Endothelial cell of umbilical vein (primary cell): Measurements from ENCODE around the gene FAM222A. TPM values are rescaled to one million over a fixed set of nuclear protein-coding genes. Genes with fewer than 3 reads are reported as not detected.

Experiments
- BruUV-seq: library from RNA; stranded (reverse); fragments of 400-500 nt; replicated peaks from 2 replicates; lab custom pipeline; 2021; lab: Mats Ljungman, UMichigan
- CTCF ChIA-PET: fragments of 300-600, 350-600 bp; sonication (Branson Sonifier 250); formaldehyde crosslinking; loops from one replicate; lab custom pipeline; 2021; ENCODE audit warnings: antibody characterized with exemption, inconsistent platforms; lab: Charles Lee
- POLR2A ChIA-PET: fragments of 300-600, 350-600 bp; sonication (Branson Sonifier 250); formaldehyde crosslinking; loops from one replicate; lab custom pipeline; 2021; ENCODE audit warnings: antibody characterized with exemption, inconsistent platforms; lab: Charles Lee
- DNase-seq: peaks from one replicate; pipeline ENCODE4 v3.0.0-alpha.2; 2011; ENCODE audit warnings: low read depth, low spot score
- FAIRE-seq: peaks from 2 replicates; lab custom pipeline; 2011; peaks lifted over from hg19 to GRCh38; lab: Jason Lieb, UNC
- H2AFZ ChIP-seq: 2 replicates; pipeline ENCODE4 v1.6.0; 2012; ENCODE audit warnings: low read depth, low read length, control low read depth, inconsistent platforms
- H3K27ac ChIP-seq: 2 replicates; pipeline ENCODE4 v1.5.1; 2011; ENCODE audit warnings: low read depth, mild to moderate bottlenecking, control low read depth, low read length, moderate library complexity; ENCODE audit not compliant: insufficient read depth
- H3K27me3 ChIP-seq, 2 experiments: 2 replicates each; pipeline versions ENCODE4 v1.6.0 to v1.6.1; 2011; ENCODE audit warnings: low read length in 2 of 2, mixed read lengths in 1 of 2; ENCODE audit not compliant: control insufficient read depth in 2 of 2, insufficient read depth in 2 of 2
- H3K36me3 ChIP-seq, 2 experiments: 2 replicates in 1 of 2; 3 replicates in 1 of 2; pipeline ENCODE4 v1.5.1; 2011; ENCODE audit warnings: low read length in 2 of 2, mild to moderate bottlenecking in 1 of 2, moderate library complexity in 1 of 2; ENCODE audit not compliant: control insufficient read depth in 2 of 2, insufficient read depth in 2 of 2; ENCODE audit errors: extremely low read depth in 1 of 2
- H3K4me1 ChIP-seq: 3 replicates; pipeline ENCODE4 v1.5.1; 2011; ENCODE audit warnings: mild to moderate bottlenecking, low read length; ENCODE audit not compliant: control insufficient read depth, insufficient read depth; ENCODE audit errors: extremely low read depth
- H3K4me2 ChIP-seq: 2 replicates; pipeline ENCODE4 v1.6.1; 2011; ENCODE audit warnings: low read length, control low read depth, mixed read lengths; ENCODE audit not compliant: insufficient read depth
- H3K4me3 ChIP-seq, 3 experiments: fragments of 200-600 bp in 1 of 3; sonication (generic), shearing (Covaris generic) in 1 of 3; replicated peaks in 1 of 3; 2 replicates each; pipeline ENCODE4 v1.5.1; 2011 to 2016; ENCODE audit warnings: control low read depth in 3 of 3, low read length in 3 of 3, mild to moderate bottlenecking in 2 of 3, inconsistent platforms in 1 of 3, low read depth in 1 of 3, moderate library complexity in 1 of 3; ENCODE audit not compliant: insufficient read depth in 1 of 3
- H3K79me2 ChIP-seq: 2 replicates; pipeline ENCODE4 v1.6.0; 2012; ENCODE audit warnings: low read length, inconsistent platforms; ENCODE audit not compliant: control insufficient read depth, insufficient read depth
- H3K9ac ChIP-seq: replicated peaks from 2 replicates; pipeline ENCODE3; 2011; ENCODE audit warnings: low read length, control low read depth; ENCODE audit not compliant: insufficient read depth; ENCODE audit errors: extremely low read depth
- H3K9me1 ChIP-seq: replicated peaks from 3 replicates; pipeline ENCODE4 v1.6.0; 2011; ENCODE audit warnings: mild to moderate bottlenecking, low read length; ENCODE audit not compliant: control insufficient read depth, insufficient read depth; ENCODE audit errors: extremely low read depth
- H3K9me3 ChIP-seq: replicated peaks from 2 replicates; pipeline ENCODE4 v1.5.1; 2012; ENCODE audit warnings: low read length, inconsistent platforms; ENCODE audit not compliant: control insufficient read depth, insufficient read depth
- H4K20me1 ChIP-seq: replicated peaks from 2 replicates; pipeline ENCODE3; 2011; ENCODE audit warnings: mild to moderate bottlenecking, low read length; ENCODE audit not compliant: control insufficient read depth, insufficient read depth; ENCODE audit errors: extremely low read depth
- CTCF ChIP-seq, 2 donors: IDR thresholded peaks; 1 replicate in 1 of 2; 2 replicates in 1 of 2; pipeline ENCODE4 v1.5.1; 2011; ENCODE audit warnings: low read length in 2 of 2, mild to moderate bottlenecking in 2 of 2, moderate library complexity in 2 of 2, control low read depth in 1 of 2, inconsistent platforms in 1 of 2, low read depth in 1 of 2; ENCODE audit not compliant: insufficient read depth in 1 of 2; ENCODE audit errors: extremely low read depth in 1 of 2
- EZH2 ChIP-seq: IDR thresholded peaks from 2 replicates; pipeline ENCODE4 v1.6.1; 2012; ENCODE audit warnings: borderline replicate concordance, low read depth, mild to moderate bottlenecking, moderate library complexity, low read length, inconsistent platforms; ENCODE audit not compliant: severe bottlenecking
- FOS ChIP-seq: IDR thresholded peaks from 2 replicates; pipeline ENCODE4 v1.6.1; 2011; ENCODE audit warnings: mild to moderate bottlenecking, low read length, moderate library complexity, borderline replicate concordance; ENCODE audit not compliant: insufficient read depth
- GATA2 ChIP-seq: IDR thresholded peaks from 2 replicates; pipeline ENCODE4 v1.7.0; 2011; ENCODE audit warnings: low read depth, mild to moderate bottlenecking, moderate library complexity, mixed read lengths, low read length; ENCODE audit not compliant: insufficient read length, insufficient read depth
- JUN ChIP-seq: IDR thresholded peaks from 2 replicates; pipeline ENCODE4 v1.6.1; 2011; ENCODE audit warnings: borderline replicate concordance, low read depth; ENCODE audit not compliant: insufficient read length, insufficient read depth
- MYC ChIP-seq: IDR thresholded peaks from one replicate; pipeline ENCODE4 v1.6.1; 2011; ENCODE audit warnings: mild to moderate bottlenecking, low read depth, low read length
- POLR2A ChIP-seq: IDR thresholded peaks from 2 replicates; pipeline ENCODE4 v1.6.1; 2012; ENCODE audit warnings: low read depth, mild to moderate bottlenecking, control low read depth, low read length
- POLR2AphosphoS5 ChIP-seq: IDR thresholded peaks from 2 replicates; pipeline ENCODE4 v1.6.1; 2012; ENCODE audit warnings: low read depth, mild to moderate bottlenecking, control low read depth, low read length, moderate library complexity; ENCODE audit not compliant: insufficient read depth
- dilution Hi-C: fragments of 300-500 bp; cut with MboI; formaldehyde crosslinking; loops from one replicate; pipeline ENCODE4 v1.15.0; 2019; ENCODE audit warnings: low sequenced_read_pairs; ENCODE audit not compliant: extremely low pct_ligation_motif_present
- intact Hi-C: fragments of 100-400 bp; cut with micrococcal nuclease; formaldehyde crosslinking; loops from one replicate; pipeline ENCODE4 v1.10.0; 2022
- polyA plus RNA-seq, 4 experiments: library from polyadenylated mRNA; depleted of rRNA in 3 of 4; stranded (reverse) in 3 of 4; unstranded in 1 of 4; fragments of >200 nt; gene quantifications; 2 replicates each; pipeline versions ENCODE4 v1.2.1 to v1.2.3, GENCODE V29; 2011 to 2012; ENCODE audit warnings: missing spikeins in 1 of 4
- total RNA-seq: library from RNA; stranded (reverse); gene quantifications from 2 replicates; pipeline ENCODE4 v1.2.3, GENCODE V29; 2021
- TF ChIP-seq, protein P1 (sequence below): IDR thresholded peaks from 2 replicates; pipeline ENCODE4 v1.6.1; 2011; ENCODE audit not compliant: insufficient read depth, insufficient read length

The FAM222A gene
- total and polyA plus RNA-seq, 2 donors (not counting 3 experiments of a cell fraction or from before 2014, with no cell fraction given): 0.62 to 1.7 TPM

DNA sequence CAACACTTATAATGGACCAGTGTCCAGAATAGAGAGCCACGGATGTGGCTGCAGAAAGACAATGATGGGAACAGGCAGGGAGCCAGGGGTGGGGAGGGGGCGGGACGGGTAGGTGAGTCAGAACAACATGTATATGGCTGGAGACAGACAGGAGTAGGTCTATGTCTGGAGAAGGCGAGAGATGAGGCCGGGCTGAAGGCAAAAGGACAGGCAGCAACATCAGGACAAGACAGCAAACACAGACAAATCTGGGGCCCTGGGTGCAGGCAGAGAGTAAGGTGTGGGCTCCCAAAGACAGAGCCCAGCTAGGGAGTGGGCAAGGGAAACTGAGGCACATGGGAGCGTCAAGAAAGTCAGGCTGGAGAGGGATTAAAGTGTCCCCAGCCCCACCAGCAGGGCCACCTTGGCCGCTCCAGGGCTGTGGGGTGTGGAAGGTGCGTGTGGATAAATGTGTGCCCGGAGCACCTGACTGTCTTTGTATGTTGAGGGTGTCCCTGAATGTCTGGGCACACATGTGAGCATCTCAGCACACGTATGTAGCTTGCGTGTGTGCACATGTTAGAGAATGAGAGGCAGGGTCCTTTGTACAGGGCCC lies 44.1 kb downstream of the FAM222A start:
- Histone ChIP-seq H3K9me3 (no peaks in the 10 kb centered on the region), H3K27ac (no peak overlapping the region), H3K79me2 (no peaks in the 10 kb centered on the region), H3K9me1 (no peaks in the 10 kb centered on the region), H3K4me2 (no peak overlapping the region), H3K4me3 (no peak overlapping the region), H2AFZ (no peak overlapping the region), H3K27me3 (no peaks in the 10 kb centered on the region), H3K9ac (no peak overlapping the region), H3K36me3 (no peaks in the 10 kb centered on the region), H4K20me1 (no peaks in the 10 kb centered on the region), H3K4me1 (no peaks in the 10 kb centered on the region)
- no TSS peak for BruUV-seq
- dilution Hi-C loops: no loop called here
- CTCF ChIA-PET: no interaction called here
- POLR2A ChIA-PET: no interaction called here
- FAIRE-seq (no peak), DNase-seq (no peak)
- TF ChIP-seq CTCF (IDR thresholded peaks at IDR 0.05; ENCODE audit: extremely low read depth in 1 of 2, insufficient read depth in 1 of 2, low read depth in 1 of 2, low read length in 2 of 2) (no peak), JUN (no peak), EZH2 (no peak), FOS (no peak), MYC (no peak), POLR2AphosphoS5 (no peak), GATA2 (no peak), POLR2A (no peak)
- TF ChIP-seq, protein P1, sequence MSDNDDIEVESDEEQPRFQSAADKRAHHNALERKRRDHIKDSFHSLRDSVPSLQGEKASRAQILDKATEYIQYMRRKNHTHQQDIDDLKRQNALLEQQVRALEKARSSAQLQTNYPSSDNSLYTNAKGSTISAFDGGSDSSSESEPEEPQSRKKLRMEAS: no peak
- intact Hi-C loops: no loop called here
